ENCODE measurements around the gene OAS1. TPM values are rescaled to one million over a fixed set of nuclear protein-coding genes. Genes with fewer than 3 reads are reported as not detected.

Gene OAS1
- total and polyA plus RNA-seq, 2 donors (not counting 1 experiment from before 2014, with no cell fraction given): 48.3 to 70.2 TPM

DNA sequence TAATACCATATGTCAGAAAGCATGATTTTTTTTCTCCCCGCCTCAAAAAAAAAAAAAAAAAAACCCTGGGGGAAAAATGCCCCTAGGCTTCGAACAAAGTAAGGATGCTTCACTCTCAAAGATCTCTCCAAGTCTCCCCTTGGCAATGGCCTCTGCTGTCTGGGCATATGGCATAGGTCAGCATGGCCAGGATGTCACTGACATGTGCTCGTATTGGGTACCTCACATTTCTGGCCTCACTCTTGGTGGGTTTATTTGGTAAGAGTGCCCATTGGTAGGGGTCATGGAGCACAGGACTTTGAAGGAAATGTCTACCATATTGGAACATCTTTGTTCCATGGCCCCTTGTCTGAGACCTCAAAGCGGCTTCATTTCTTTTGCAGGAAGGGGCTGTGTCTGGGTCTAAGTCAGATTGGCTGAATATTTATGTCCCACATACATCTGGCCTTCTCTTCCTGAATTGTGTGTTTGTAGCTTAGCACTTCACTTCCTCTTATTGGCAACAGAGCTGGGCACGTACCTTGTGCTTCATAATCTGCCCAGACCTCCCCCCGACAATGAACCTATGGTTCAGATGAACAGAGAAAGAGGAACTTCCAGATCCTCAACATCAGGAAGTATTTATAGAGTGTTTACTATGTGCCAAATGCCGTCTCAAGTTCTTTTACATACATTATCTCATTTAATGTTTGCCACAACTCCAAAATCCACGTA, 36.3 kb upstream of the OAS1 start:
- no peaks in the 10 kb centered on the region for H4K20me1 ChIP-seq (ENCODE audit: control insufficient read depth, insufficient read depth, low read length, poor library complexity, severe bottlenecking)
- peak overlapping the region in 1 of 2 donors; percentile 57 for H3K27ac ChIP-seq (ENCODE audit: low read length in 2 of 2)
- WGBS (ENCODE audit: insufficient coverage): 100% methylated on average over 1 of the region's 8 CpGs
- no peaks in the 10 kb centered on the region for H3K9me3 ChIP-seq (ENCODE audit: control extremely low read depth in 1 of 3, control insufficient read depth in 2 of 3, insufficient read depth in 1 of 3, low read length in 2 of 3)
- intact Hi-C loops (cut with micrococcal nuclease): no loop called here
- peak overlapping the region; percentile 58 for H3K4me2 ChIP-seq (replicated peaks; ENCODE audit: low read depth, low read length, poor library complexity, severe bottlenecking)
- H3K79me2 ChIP-seq (ENCODE audit: control insufficient read depth, insufficient read depth, low read length): no peaks in the 10 kb centered on the region
- peak overlapping the region in 1 of 5 experiments; percentile 31 for H3K4me3 ChIP-seq (ENCODE audit: control extremely low read depth in 1 of 5, extremely low read depth in 1 of 5, insufficient read depth in 1 of 5, low read depth in 2 of 5, low read length in 4 of 5)
- peak; percentile 73 for DNase-seq
- H3K9ac ChIP-seq (ENCODE audit: low read length): peak overlapping the region; percentile 13
- ChIA-PET POLR2A (no interaction called here), CTCF (interaction anchor here (1.5 kb wide), 1 partner anchor 30 kb away, joined by 7 read pairs; no protein-coding TSS in a partner anchor)
- peak overlapping the region; percentile 52 for H2AFZ ChIP-seq (ENCODE audit: insufficient read depth, low read depth, low read length, poor library complexity, severe bottlenecking)
- peaks cover 21% of the 10 kb centered on the region for H3K4me1 Mint-ChIP-seq
- H3K4me3 Mint-ChIP-seq: peak overlapping the region; percentile 30
- no peak for TF ChIP-seq EZH2 (IDR thresholded peaks at IDR 0.05; ENCODE audit: borderline replicate concordance, insufficient read depth, low read depth, low read length, poor library complexity, severe bottlenecking)
- TF ChIP-seq, protein P1, sequence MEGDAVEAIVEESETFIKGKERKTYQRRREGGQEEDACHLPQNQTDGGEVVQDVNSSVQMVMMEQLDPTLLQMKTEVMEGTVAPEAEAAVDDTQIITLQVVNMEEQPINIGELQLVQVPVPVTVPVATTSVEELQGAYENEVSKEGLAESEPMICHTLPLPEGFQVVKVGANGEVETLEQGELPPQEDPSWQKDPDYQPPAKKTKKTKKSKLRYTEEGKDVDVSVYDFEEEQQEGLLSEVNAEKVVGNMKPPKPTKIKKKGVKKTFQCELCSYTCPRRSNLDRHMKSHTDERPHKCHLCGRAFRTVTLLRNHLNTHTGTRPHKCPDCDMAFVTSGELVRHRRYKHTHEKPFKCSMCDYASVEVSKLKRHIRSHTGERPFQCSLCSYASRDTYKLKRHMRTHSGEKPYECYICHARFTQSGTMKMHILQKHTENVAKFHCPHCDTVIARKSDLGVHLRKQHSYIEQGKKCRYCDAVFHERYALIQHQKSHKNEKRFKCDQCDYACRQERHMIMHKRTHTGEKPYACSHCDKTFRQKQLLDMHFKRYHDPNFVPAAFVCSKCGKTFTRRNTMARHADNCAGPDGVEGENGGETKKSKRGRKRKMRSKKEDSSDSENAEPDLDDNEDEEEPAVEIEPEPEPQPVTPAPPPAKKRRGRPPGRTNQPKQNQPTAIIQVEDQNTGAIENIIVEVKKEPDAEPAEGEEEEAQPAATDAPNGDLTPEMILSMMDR (IDR thresholded peaks at IDR 0.05): no peak
- no peaks in the 10 kb centered on the region for H3K36me3 ChIP-seq (replicated peaks in 1 of 2; ENCODE audit: control extremely low read depth in 1 of 2, control insufficient read depth in 1 of 2, extremely low read depth in 1 of 2, insufficient read depth in 2 of 2, low read length in 1 of 2)
- peaks cover 15% of the 10 kb centered on the region in 2 donors for H3K4me1 ChIP-seq (ENCODE audit: control insufficient read depth in 2 of 2, insufficient read depth in 2 of 2, low read length in 2 of 2)
- peaks cover 0 to 6% (median 1%) of the 10 kb centered on the region in 4 experiments for H3K27me3 ChIP-seq (replicated peaks in 1 of 4; ENCODE audit: control extremely low read depth in 1 of 4, control insufficient read depth in 3 of 4, insufficient read depth in 4 of 4, low read length in 3 of 4)
- peak; percentile 97 for ATAC-seq (ENCODE audit: low read depth)
- H3K27ac Mint-ChIP-seq: peak overlapping the region; percentile 46
- no peaks in the 10 kb centered on the region for H3K9me3 Mint-ChIP-seq (ENCODE audit: insufficient read depth)
- H3K27me3 Mint-ChIP-seq: peaks cover 17% of the 10 kb centered on the region

DNA sequence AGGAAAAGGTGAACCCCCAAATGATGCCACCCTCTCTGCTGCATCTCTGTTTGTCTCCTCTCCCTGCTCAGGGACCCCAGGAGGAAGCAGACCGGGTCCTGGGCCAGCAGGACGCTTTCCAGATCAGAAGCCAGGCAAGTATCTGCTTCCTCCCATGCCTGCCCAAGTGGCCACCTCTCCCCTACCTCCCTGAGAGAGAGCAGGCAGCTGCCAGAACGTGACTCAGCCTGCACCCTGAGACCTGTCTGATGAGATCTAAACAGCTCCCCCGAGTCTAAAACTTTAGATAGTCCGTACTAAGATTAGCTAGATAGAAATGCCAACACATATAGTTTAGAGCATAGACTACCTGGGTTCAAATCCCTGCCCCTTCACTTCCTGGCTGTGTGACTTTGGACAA, 31.2 kb upstream of the OAS1 start:
- H3K79me2 ChIP-seq (ENCODE audit: control insufficient read depth, insufficient read depth, low read length): no peaks in the 10 kb centered on the region
- H4K20me1 ChIP-seq (ENCODE audit: control insufficient read depth, insufficient read depth, low read length, poor library complexity, severe bottlenecking): no peaks in the 10 kb centered on the region
- no peak overlapping the region for H3K27ac ChIP-seq (ENCODE audit: low read length in 2 of 2)
- peaks cover 6 to 7% of the 10 kb centered on the region in 2 donors for H3K4me1 ChIP-seq (ENCODE audit: control insufficient read depth in 2 of 2, insufficient read depth in 2 of 2, low read length in 2 of 2)
- H3K4me2 ChIP-seq (replicated peaks; ENCODE audit: low read depth, low read length, poor library complexity, severe bottlenecking): no peak overlapping the region
- POLR2A ChIA-PET: no interaction called here
- H3K4me1 Mint-ChIP-seq: peaks cover 7% of the 10 kb centered on the region
- no peak for DNase-seq
- no peaks in the 10 kb centered on the region for H3K9me3 ChIP-seq (ENCODE audit: control extremely low read depth in 1 of 3, control insufficient read depth in 2 of 3, insufficient read depth in 1 of 3, low read length in 2 of 3)
- peaks cover 0 to 24% (median 16%) of the 10 kb centered on the region in 4 experiments for H3K27me3 ChIP-seq (replicated peaks in 1 of 4; ENCODE audit: control extremely low read depth in 1 of 4, control insufficient read depth in 3 of 4, insufficient read depth in 4 of 4, low read length in 3 of 4)
- no peak overlapping the region for H3K27ac Mint-ChIP-seq
- no peak overlapping the region for H3K4me3 ChIP-seq (ENCODE audit: control extremely low read depth in 1 of 5, extremely low read depth in 1 of 5, insufficient read depth in 1 of 5, low read depth in 2 of 5, low read length in 4 of 5)
- CTCF ChIA-PET: no interaction called here
- ATAC-seq (ENCODE audit: low read depth): no peak
- 30% methylated on average over 3 of the region's 5 CpGs for WGBS (ENCODE audit: insufficient coverage)
- intact Hi-C loops (cut with micrococcal nuclease): no loop called here
- no peaks in the 10 kb centered on the region for H3K9me3 Mint-ChIP-seq (ENCODE audit: insufficient read depth)
- TF ChIP-seq EZH2 (IDR thresholded peaks at IDR 0.05; ENCODE audit: borderline replicate concordance, insufficient read depth, low read depth, low read length, poor library complexity, severe bottlenecking): no peak
- TF ChIP-seq, protein P1 (IDR thresholded peaks at IDR 0.05): no peak
- no peak overlapping the region for H3K4me3 Mint-ChIP-seq
- H2AFZ ChIP-seq (ENCODE audit: insufficient read depth, low read depth, low read length, poor library complexity, severe bottlenecking): no peak overlapping the region
- H3K9ac ChIP-seq (ENCODE audit: low read length): no peak overlapping the region
- H3K36me3 ChIP-seq (replicated peaks in 1 of 2; ENCODE audit: control extremely low read depth in 1 of 2, control insufficient read depth in 1 of 2, extremely low read depth in 1 of 2, insufficient read depth in 2 of 2, low read length in 1 of 2): no peaks in the 10 kb centered on the region
- H3K27me3 Mint-ChIP-seq: peaks cover 42% of the 10 kb centered on the region
